Mucosa of stomach (tissue), 1 donor: ENCODE results near the gene CNOT1.

ENCODE experiments used
- H3K27me3 ChIP-seq: one replicate; pipeline ENCODE4 v1.7.0; 2013; ENCODE audit warnings: mild to moderate bottlenecking, low read length; ENCODE audit not compliant: control insufficient read depth, insufficient read depth
- H3K36me3 ChIP-seq: one replicate; pipeline ENCODE4 v1.7.0; 2013; ENCODE audit warnings: low read length; ENCODE audit not compliant: control insufficient read depth, insufficient read depth
- H3K4me1 ChIP-seq: one replicate; pipeline ENCODE4 v1.7.0; 2013; ENCODE audit warnings: mild to moderate bottlenecking, low read length; ENCODE audit not compliant: control insufficient read depth, insufficient read depth
- H3K4me3 ChIP-seq: one replicate; pipeline ENCODE4 v1.7.0; 2013; ENCODE audit warnings: low read length
- H3K9ac ChIP-seq: one replicate; pipeline ENCODE4 v1.7.0; 2013; ENCODE audit warnings: mild to moderate bottlenecking, low read length, moderate library complexity
- H3K9me3 ChIP-seq: one replicate; pipeline ENCODE4 v1.7.0; 2013; ENCODE audit warnings: mild to moderate bottlenecking, low read length, moderate library complexity; ENCODE audit not compliant: control insufficient read depth
- donor health status: Pancreatic carcinoma.

CNOT1 gene

GRCh38 chr16:58501242-58502131 lies 128.1 kb downstream of the CNOT1 start:
- Histone ChIP-seq H3K4me3 (peak overlapping the region; percentile 2), H3K9me3 (no peaks in the 10 kb centered on the region), H3K36me3 (no peaks in the 10 kb centered on the region), H3K4me1 (peaks cover 25% of the 10 kb centered on the region), H3K27me3 (peaks cover 42% of the 10 kb centered on the region), H3K9ac (no peak overlapping the region)

- Histone ChIP-seq H3K9ac (no peak overlapping the region), H3K36me3 (no peaks in the 10 kb centered on the region), H3K4me1 (peaks cover 25% of the 10 kb centered on the region), H3K27me3 (peaks cover 42% of the 10 kb centered on the region), H3K4me3 (peak overlapping the region; percentile 2), H3K9me3 (no peaks in the 10 kb centered on the region)
Measured at GRCh38 chr16:58500430-58501241, 129.0 kb downstream of the CNOT1 start.

DNA sequence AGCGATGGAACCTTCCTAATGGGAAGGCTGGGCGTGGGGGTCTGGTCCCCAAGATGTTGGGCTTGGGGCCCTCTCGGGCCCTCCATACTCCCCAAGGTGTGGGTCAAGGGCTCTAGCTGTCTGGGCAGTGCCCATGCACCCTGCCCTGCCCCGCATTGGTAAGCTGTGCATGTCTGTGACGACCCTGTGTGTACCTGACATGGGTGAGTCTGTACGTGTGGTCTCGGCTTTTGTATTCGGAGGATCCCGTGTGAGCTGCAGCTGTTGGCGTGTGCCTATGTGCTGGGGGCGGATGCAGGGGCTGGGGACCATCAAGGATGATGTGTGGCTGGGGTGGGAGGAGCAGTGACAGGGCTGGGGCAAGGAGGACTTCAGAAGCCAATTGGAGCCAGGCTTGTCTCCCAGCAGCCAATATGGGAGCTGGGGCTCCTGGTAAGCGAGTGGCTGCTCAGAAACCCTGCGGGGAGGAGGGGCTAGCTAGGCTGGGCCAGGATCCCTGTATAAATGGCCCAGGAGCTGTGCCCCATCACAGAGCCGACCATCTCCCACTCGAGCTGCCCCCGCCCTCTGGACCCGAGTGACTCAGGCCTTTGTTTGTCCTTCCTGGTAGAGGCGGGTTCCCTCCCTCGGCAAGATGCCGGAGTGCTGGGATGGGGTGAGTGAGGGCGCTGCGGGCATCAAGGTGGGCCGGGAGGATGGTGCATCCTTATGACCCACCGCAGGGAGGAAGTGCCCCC lies 129.8 kb downstream of the CNOT1 start, which contains the start of gene NDRG4:
NDRG4 (plus strand) TSS at position 529 of the 737 bp plus-strand sequence; CDS start at position 635, 106 bp downstream.
- H3K4me1 ChIP-seq = peaks cover 29% of the 10 kb centered on the region
- H3K9ac ChIP-seq = no peak within 1 kb of the TSS
- H3K36me3 ChIP-seq = no peaks in the 10 kb centered on the region
- peak within 1 kb of the TSS; percentile 2 for H3K4me3 ChIP-seq
- H3K9me3 ChIP-seq = no peaks in the 10 kb centered on the region
- peaks cover 43% of the 10 kb centered on the region for H3K27me3 ChIP-seq

DNA sequence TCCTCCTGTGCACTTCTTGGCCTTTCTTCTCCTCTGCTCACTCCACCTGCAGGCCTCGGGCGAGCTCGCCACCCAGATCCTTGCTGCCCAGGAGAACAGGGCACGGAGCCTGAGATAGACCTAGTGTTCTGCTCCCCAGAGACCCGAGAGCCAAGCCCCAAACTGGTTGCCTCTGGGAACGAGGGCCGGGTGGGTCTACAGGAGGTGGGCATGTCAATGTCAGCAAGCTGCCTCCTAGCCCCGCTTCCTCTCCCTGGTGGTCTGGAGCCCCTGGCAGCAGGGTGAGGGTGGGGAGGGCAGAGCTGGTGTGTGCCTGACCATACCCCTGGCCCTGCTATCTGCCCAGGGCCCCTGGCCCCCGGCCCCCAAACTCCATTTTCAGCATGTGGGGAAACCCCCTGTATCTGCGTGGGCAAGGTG lies 130.5 kb downstream of the CNOT1 start:
- H3K4me1 ChIP-seq = peaks cover 29% of the 10 kb centered on the region
- no peaks in the 10 kb centered on the region for H3K36me3 ChIP-seq
- no peak overlapping the region for H3K9ac ChIP-seq
- peaks cover 47% of the 10 kb centered on the region for H3K27me3 ChIP-seq
- no peak overlapping the region for H3K4me3 ChIP-seq
- no peaks in the 10 kb centered on the region for H3K9me3 ChIP-seq

- H3K9me3 ChIP-seq = no peaks in the 10 kb centered on the region
- peaks cover 29% of the 10 kb centered on the region for H3K4me1 ChIP-seq
- H3K27me3 ChIP-seq = peaks cover 44% of the 10 kb centered on the region
- no peak overlapping the region for H3K4me3 ChIP-seq
- no peaks in the 10 kb centered on the region for H3K36me3 ChIP-seq
- no peak overlapping the region for H3K9ac ChIP-seq
Measured at GRCh38 chr16:58498341-58499091, 131.1 kb downstream of the CNOT1 start.

- H3K4me1 ChIP-seq = peaks cover 29% of the 10 kb centered on the region
- peaks cover 41% of the 10 kb centered on the region for H3K27me3 ChIP-seq
- H3K9me3 ChIP-seq = no peaks in the 10 kb centered on the region
- H3K4me3 ChIP-seq = no peak overlapping the region
- H3K36me3 ChIP-seq = no peaks in the 10 kb centered on the region
- no peak overlapping the region for H3K9ac ChIP-seq
Measured at GRCh38 chr16:58497935-58498334, 131.7 kb downstream of the CNOT1 start.

- Histone ChIP-seq H3K27me3 (peaks cover 38% of the 10 kb centered on the region), H3K4me3 (no peak overlapping the region), H3K9ac (no peak overlapping the region), H3K9me3 (no peaks in the 10 kb centered on the region), H3K4me1 (peaks cover 29% of the 10 kb centered on the region), H3K36me3 (no peaks in the 10 kb centered on the region)
Measured at GRCh38 chr16:58497468-58497867, 132.2 kb downstream of the CNOT1 start.

DNA sequence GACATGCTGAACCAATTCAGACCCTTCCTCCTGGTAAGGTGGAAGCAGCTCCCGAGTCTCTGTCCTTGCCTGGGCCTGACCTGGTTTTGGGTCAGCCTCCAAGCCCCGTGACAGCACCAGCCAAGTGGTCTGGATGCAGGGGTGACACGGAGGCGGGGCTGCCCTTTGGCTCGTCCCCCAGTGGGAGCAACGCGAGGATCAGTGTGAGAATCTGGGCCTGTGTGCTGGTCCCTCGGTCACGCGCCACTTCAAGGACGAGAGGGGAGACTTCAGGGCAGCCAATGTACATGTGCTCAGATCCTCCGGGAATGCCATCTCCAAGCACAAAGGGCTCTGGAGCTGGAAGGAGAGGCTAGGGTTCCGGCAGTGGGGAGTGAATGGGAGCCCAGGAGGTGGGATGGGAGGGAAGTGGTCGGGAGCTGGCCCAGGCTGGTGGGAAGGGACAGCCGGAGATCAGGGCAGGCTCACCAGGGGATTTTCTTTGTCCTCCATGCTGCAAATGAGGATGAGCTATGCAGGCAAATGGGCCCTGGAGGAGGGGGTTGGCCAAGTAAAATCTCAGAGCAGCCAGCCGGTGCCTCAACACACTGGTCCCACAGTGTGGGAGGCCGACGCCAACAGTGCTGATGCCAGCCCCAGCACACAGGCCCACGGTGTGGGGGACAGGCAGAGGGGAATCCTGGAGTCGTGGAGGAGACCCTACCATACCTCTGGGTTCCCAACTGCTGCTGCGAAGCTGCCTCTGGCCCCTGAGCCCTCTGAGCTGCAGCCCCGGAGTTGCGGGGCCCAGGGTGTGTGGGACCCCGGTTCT lies 133.9 kb downstream of the CNOT1 start:
- Histone ChIP-seq H3K4me1 (peaks cover 14% of the 10 kb centered on the region), H3K9me3 (no peaks in the 10 kb centered on the region), H3K36me3 (no peaks in the 10 kb centered on the region), H3K27me3 (peaks cover 21% of the 10 kb centered on the region), H3K9ac (peak overlapping the region; percentile 37), H3K4me3 (no peak overlapping the region)

- Histone ChIP-seq H3K27me3 (peaks cover 18% of the 10 kb centered on the region), H3K9me3 (no peaks in the 10 kb centered on the region), H3K4me1 (peaks cover 7% of the 10 kb centered on the region), H3K9ac (peak overlapping the region; percentile 37), H3K4me3 (no peak overlapping the region), H3K36me3 (no peaks in the 10 kb centered on the region)
Measured at GRCh38 chr16:58494981-58495520, 134.6 kb downstream of the CNOT1 start.

DNA sequence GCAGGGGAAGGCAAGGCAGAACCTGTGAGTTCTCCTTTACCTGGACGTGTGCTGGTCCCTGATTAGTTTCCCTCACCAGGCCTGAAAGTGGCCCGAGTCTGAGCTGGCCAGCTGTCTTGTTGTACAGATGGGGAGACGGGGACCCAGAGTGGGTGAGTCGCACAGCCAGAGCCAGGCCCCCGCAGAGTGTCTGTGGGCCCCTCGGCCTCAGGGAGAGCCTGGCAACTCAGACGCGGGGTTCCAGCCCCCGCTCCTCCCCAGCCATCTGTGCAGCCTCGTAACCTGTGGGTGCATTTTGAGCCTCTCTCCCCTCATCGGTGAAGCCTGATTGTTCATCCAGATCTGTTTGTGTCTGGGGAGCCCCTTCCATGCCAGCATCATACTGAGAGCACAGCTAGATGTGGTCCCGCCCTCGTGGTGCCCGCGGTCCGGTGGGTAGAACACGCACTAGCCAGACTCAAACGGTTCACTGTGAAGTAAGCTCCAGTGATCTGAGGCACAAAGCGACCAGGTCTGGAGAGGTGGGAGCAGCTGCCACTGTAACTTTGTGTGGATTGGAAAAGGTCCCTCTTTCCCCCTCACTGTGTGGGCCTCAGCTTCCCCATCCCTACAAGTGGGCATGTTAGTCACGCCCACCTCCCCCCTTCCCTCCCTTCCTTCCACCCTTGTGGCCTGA lies 135.7 kb downstream of the CNOT1 start:
- no peaks in the 10 kb centered on the region for H3K36me3 ChIP-seq
- peaks cover 11% of the 10 kb centered on the region for H3K27me3 ChIP-seq
- H3K9ac ChIP-seq = no peak overlapping the region

More for the DNA sequence above, 135.7 kb downstream of the CNOT1 start:
- H3K4me3 ChIP-seq = no peak overlapping the region
- H3K4me1 ChIP-seq = peaks cover 4% of the 10 kb centered on the region
- H3K9me3 ChIP-seq = no peaks in the 10 kb centered on the region
